ENCODE measurements around the gene HDAC4.

DNA sequence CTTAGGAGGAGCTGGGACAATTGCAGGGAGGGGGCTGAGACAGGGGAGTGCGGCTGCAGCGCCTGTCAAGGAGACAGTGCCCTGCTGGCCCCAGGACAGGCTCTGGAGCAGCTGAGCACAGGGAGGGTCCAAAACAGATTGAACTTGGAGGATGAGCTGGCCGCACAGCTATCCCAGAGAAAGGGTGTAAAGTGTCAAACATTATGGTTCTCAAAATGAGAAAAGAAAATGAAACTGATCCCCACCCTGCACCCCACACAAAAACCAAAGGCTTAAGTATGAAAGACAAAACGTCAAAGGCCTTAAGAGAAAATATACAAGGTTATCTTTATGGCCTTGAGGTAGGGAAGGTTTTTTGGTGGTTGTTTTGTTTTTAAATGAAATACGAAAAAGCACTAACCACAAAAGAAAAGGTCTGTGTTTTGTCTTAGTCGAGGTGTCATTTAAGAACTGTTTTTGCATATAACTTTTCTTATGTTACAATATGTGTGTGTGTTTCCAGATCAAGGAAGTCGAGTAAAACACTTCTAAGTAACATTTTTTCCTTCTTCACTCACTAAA is 111.8 kb downstream of the HDAC4 start:
- TF ChIP-seq, protein P1, sequence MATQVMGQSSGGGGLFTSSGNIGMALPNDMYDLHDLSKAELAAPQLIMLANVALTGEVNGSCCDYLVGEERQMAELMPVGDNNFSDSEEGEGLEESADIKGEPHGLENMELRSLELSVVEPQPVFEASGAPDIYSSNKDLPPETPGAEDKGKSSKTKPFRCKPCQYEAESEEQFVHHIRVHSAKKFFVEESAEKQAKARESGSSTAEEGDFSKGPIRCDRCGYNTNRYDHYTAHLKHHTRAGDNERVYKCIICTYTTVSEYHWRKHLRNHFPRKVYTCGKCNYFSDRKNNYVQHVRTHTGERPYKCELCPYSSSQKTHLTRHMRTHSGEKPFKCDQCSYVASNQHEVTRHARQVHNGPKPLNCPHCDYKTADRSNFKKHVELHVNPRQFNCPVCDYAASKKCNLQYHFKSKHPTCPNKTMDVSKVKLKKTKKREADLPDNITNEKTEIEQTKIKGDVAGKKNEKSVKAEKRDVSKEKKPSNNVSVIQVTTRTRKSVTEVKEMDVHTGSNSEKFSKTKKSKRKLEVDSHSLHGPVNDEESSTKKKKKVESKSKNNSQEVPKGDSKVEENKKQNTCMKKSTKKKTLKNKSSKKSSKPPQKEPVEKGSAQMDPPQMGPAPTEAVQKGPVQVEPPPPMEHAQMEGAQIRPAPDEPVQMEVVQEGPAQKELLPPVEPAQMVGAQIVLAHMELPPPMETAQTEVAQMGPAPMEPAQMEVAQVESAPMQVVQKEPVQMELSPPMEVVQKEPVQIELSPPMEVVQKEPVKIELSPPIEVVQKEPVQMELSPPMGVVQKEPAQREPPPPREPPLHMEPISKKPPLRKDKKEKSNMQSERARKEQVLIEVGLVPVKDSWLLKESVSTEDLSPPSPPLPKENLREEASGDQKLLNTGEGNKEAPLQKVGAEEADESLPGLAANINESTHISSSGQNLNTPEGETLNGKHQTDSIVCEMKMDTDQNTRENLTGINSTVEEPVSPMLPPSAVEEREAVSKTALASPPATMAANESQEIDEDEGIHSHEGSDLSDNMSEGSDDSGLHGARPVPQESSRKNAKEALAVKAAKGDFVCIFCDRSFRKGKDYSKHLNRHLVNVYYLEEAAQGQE (IDR thresholded peaks at IDR 0.05; ENCODE audit: low read depth), result no peak
- TF ChIP-seq, protein P2, sequence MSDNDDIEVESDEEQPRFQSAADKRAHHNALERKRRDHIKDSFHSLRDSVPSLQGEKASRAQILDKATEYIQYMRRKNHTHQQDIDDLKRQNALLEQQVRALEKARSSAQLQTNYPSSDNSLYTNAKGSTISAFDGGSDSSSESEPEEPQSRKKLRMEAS (IDR thresholded peaks at IDR 0.05), result no peak
- TF ChIP-seq FOXM1 (IDR thresholded peaks at IDR 0.05; ENCODE audit: borderline replicate concordance, low read depth), result no peak
- no peak for TF ChIP-seq CREB1 (IDR thresholded peaks at IDR 0.05; ENCODE audit: low read depth)
- no peak for TF ChIP-seq YY1 (IDR thresholded peaks at IDR 0.05; ENCODE audit: low read depth)
- no peak for TF ChIP-seq ZBTB7A (IDR thresholded peaks at IDR 0.05; ENCODE audit: low read depth)
- TF ChIP-seq EP300 (IDR thresholded peaks at IDR 0.05; ENCODE audit: borderline replicate concordance), result no peak
- no peak for TF ChIP-seq TAF1 (IDR thresholded peaks at IDR 0.05; ENCODE audit: low read depth)
- no peak for TF ChIP-seq CEBPB (IDR thresholded peaks at IDR 0.05)
- TF ChIP-seq TEAD4 (IDR thresholded peaks at IDR 0.05), result no peak

All from Ishikawa (cell line).